ENCODE results near the gene MSMB. TPM values are rescaled to one million over a fixed set of nuclear protein-coding genes. Genes with fewer than 3 reads are reported as not detected.
A peak's percentile ranks its signal among the peaks of the same experiment; 100 is the strongest.
"Not testable (repeated sequence)": the region's sequence is repeated elsewhere in the genome, so short reads cannot be mapped to it uniquely, and the experiment has no call there.

The MSMB gene
- total RNA-seq, 1 experiment from 2014 or later: not detected

GRCh38 chr10:46052057-46052790, 6.2 kb upstream of the MSMB start:
- Histone ChIP-seq H3K9me2 (ENCODE audit: insufficient read depth) (no peaks in the 10 kb centered on the region), H4K20me1 (ENCODE audit: insufficient read depth) (no peaks in the 10 kb centered on the region), H3K79me2 (ENCODE audit: low read depth) (no peaks in the 10 kb centered on the region), H3K27ac (no peak overlapping the region), H3K4me3 (no peak overlapping the region), H3F3A (ENCODE audit: insufficient read depth, low read depth) (no peaks in the 10 kb centered on the region), H2AFZ (no peak overlapping the region), H3K4me1 (replicated peaks; ENCODE audit: insufficient read depth) (no peaks in the 10 kb centered on the region), H3K36me3 (ENCODE audit: low read depth) (no peaks in the 10 kb centered on the region), H3K9me3 (ENCODE audit: insufficient read depth, low read depth) (no peaks in the 10 kb centered on the region), H3K4me2 (no peak overlapping the region), H3K27me3 (ENCODE audit: insufficient read depth, low read depth) (no peaks in the 10 kb centered on the region)
- ChIA-PET CTCF (no interaction called here), POLR2A (ENCODE audit: unreplicated experiment) (no interaction called here)
- no peak for DNase-seq
- BruUV-seq (replicated peaks): no TSS peak
- intact Hi-C loops (cut with micrococcal nuclease; ENCODE audit: unreplicated experiment): no loop called here
- TF ChIP-seq CTCF (conservative IDR thresholded peaks at IDR 0.05): no peak
- TF ChIP-seq EZH2 (IDR thresholded peaks at IDR 0.05; ENCODE audit: low read depth): no peak

DNA sequence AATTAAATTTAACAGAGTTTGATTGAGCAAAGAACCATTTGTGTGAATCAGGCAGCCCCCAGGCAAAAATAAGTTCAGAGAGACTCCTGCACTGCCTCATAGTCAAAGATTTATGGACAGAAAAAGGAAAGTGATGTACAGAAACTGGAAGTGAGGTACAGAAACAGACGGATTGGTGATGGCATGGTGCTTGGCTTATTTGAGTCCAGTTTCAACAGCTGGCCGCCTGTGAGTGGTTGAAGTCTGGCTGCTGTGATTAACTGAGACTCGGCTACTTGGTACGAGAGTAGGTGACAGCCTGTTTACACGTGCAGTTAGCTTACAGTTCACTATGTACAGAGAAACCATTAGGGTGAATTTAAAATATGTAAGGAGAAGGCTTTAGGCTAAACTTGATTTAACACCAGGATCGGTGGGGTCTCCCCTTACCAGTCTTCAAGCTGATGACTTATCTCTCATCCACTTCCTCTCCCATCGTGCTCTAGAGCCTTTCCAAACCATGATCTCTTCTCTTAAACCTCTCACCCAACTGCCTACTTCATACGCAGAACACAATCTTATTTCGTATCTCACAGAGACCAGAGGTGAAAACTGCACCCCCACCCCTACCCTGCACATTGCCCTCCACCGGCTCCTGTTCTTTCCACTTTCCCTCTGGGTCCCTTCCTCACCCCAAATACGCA, 5.0 kb upstream of the MSMB start:
- no peak overlapping the region for H3K4me2 ChIP-seq
- H3K9me3 ChIP-seq (ENCODE audit: insufficient read depth, low read depth): no peaks in the 10 kb centered on the region
- ChIA-PET CTCF (no interaction called here), POLR2A (ENCODE audit: unreplicated experiment) (no interaction called here)
- H3K36me3 ChIP-seq (ENCODE audit: low read depth): no peaks in the 10 kb centered on the region
- no peak overlapping the region for H3K27ac ChIP-seq
- H3K27me3 ChIP-seq (ENCODE audit: insufficient read depth, low read depth): no peaks in the 10 kb centered on the region
- no peaks in the 10 kb centered on the region for H3K79me2 ChIP-seq (ENCODE audit: low read depth)
- no TSS peak for BruUV-seq (replicated peaks)
- intact Hi-C loops (cut with micrococcal nuclease; ENCODE audit: unreplicated experiment): no loop called here
- H4K20me1 ChIP-seq (ENCODE audit: insufficient read depth): no peaks in the 10 kb centered on the region
- H3K4me1 ChIP-seq (replicated peaks; ENCODE audit: insufficient read depth): no peaks in the 10 kb centered on the region
- H3F3A ChIP-seq (ENCODE audit: insufficient read depth, low read depth): no peaks in the 10 kb centered on the region
- H2AFZ ChIP-seq: no peak overlapping the region
- DNase-seq: no peak
- no peak for TF ChIP-seq EZH2 (IDR thresholded peaks at IDR 0.05; ENCODE audit: low read depth)
- no peak overlapping the region for H3K4me3 ChIP-seq
- no peaks in the 10 kb centered on the region for H3K9me2 ChIP-seq (ENCODE audit: insufficient read depth)

DNA sequence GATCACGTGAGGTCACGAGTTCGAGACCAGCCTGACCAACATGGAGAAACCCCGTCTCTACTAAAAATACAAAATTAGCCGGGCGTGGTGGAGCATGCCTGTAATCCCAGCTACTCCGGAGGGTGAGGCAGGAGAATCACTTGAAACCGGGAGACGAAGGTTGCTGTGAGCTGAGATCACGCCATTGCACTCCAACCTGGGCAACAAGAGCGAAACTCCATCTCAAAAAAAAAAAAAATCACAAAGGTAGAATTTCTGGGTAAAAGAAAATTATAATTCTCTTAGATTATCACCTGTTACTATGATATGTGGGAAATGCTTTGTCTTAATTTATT, 3.4 kb upstream of the MSMB start:
- H3F3A ChIP-seq (ENCODE audit: insufficient read depth, low read depth); H3K9me3 ChIP-seq (ENCODE audit: insufficient read depth, low read depth); BruUV-seq (replicated peaks); H3K4me2 ChIP-seq; H3K27me3 ChIP-seq (ENCODE audit: insufficient read depth, low read depth); CTCF ChIA-PET; H3K27ac ChIP-seq; H3K36me3 ChIP-seq (ENCODE audit: low read depth); H3K4me3 ChIP-seq; H2AFZ ChIP-seq; H4K20me1 ChIP-seq (ENCODE audit: insufficient read depth); POLR2A ChIA-PET (ENCODE audit: unreplicated experiment); H3K9me2 ChIP-seq (ENCODE audit: insufficient read depth); H3K4me1 ChIP-seq (replicated peaks; ENCODE audit: insufficient read depth); H3K79me2 ChIP-seq (ENCODE audit: low read depth); DNase-seq; intact Hi-C loops (cut with micrococcal nuclease; ENCODE audit: unreplicated experiment): not testable (repeated sequence)

- H4K20me1 ChIP-seq (ENCODE audit: insufficient read depth): no peaks in the 10 kb centered on the region
- TF ChIP-seq EZH2 (IDR thresholded peaks at IDR 0.05; ENCODE audit: low read depth) (no peak), CTCF (conservative IDR thresholded peaks at IDR 0.05) (no peak; the same call in 1 of the 2 replicates)
- H3K79me2 ChIP-seq (ENCODE audit: low read depth): no peaks in the 10 kb centered on the region
- POLR2A ChIA-PET (ENCODE audit: unreplicated experiment): no interaction called here
- H3K4me3 ChIP-seq: no peak overlapping the region
- CTCF ChIA-PET: no interaction called here
- H3K27me3 ChIP-seq (ENCODE audit: insufficient read depth, low read depth): no peaks in the 10 kb centered on the region
- H3K4me1 ChIP-seq (replicated peaks; ENCODE audit: insufficient read depth): no peaks in the 10 kb centered on the region
- intact Hi-C loops (cut with micrococcal nuclease; ENCODE audit: unreplicated experiment): no loop called here
- no peaks in the 10 kb centered on the region for H3K9me2 ChIP-seq (ENCODE audit: insufficient read depth)
- no peaks in the 10 kb centered on the region for H3F3A ChIP-seq (ENCODE audit: insufficient read depth, low read depth)
- no peak overlapping the region for H2AFZ ChIP-seq
- no peak overlapping the region for H3K4me2 ChIP-seq
- no peaks in the 10 kb centered on the region for H3K36me3 ChIP-seq (ENCODE audit: low read depth)
- no peaks in the 10 kb centered on the region for H3K9me3 ChIP-seq (ENCODE audit: insufficient read depth, low read depth)
- H3K27ac ChIP-seq: no peak overlapping the region
- BruUV-seq (replicated peaks): no TSS peak
- DNase-seq: peak; percentile 35 to 66
These were observed 2.1 kb upstream of the MSMB start for GRCh38 chr10:46048152-46048551.

All from PC-9 (cell line).